Measurements from ENCODE around the gene WDR7. TPM values are rescaled to one million over a fixed set of nuclear protein-coding genes. Genes with fewer than 3 reads are reported as not detected.

WDR7 gene
- total RNA-seq, 2 experiments from 2014 or later, result 28.8 to 30.5 TPM

GRCh38 chr18:57084331-57085271 is 433.4 kb downstream of the WDR7 start:
- DNase-seq (peak in 2 of 14 experiments; percentile 10 to 12), ATAC-seq (ENCODE audit: poor library complexity) (no peak)
- H3K27me3 Mint-ChIP-seq, result peaks cover 48% of the 10 kb centered on the region
- peak overlapping the region; percentile 28 for H3K4me3 ChIP-seq (ENCODE audit: low read length)
- H3K36me3 ChIP-seq (ENCODE audit: insufficient read depth, low read length), result no peaks in the 10 kb centered on the region
- intact Hi-C loops (cut with DNase I, micrococcal nuclease), result no loop called here
- H3K27me3 ChIP-seq (ENCODE audit: control insufficient read depth in 1 of 2, insufficient read depth in 2 of 2, low read length in 2 of 2), result peaks cover 0 to under 1% of the 10 kb centered on the region in 2 experiments
- H3K4me1 Mint-ChIP-seq (ENCODE audit: low read depth), result peaks cover 7% of the 10 kb centered on the region
- no peaks in the 10 kb centered on the region for H3K9me3 ChIP-seq (ENCODE audit: control insufficient read depth in 1 of 2, insufficient read depth in 1 of 2, low read length in 2 of 2)
- no peaks in the 10 kb centered on the region for H3K9me3 Mint-ChIP-seq
- H3K4me3 Mint-ChIP-seq, result no peak overlapping the region
- POLR2A ChIA-PET, result no interaction called here
- no peak for TF ChIP-seq CTCF (IDR thresholded peaks at IDR 0.05)
- H3K27ac Mint-ChIP-seq, result no peak overlapping the region
- H3K4me1 ChIP-seq (ENCODE audit: insufficient read depth, low read length), result peaks cover 9% of the 10 kb centered on the region
- H3K36me3 Mint-ChIP-seq (ENCODE audit: low read depth), result no peaks in the 10 kb centered on the region
- CTCF ChIA-PET, result no interaction called here
- no peak overlapping the region for H3K27ac ChIP-seq (ENCODE audit: low read depth in 1 of 2, low read length in 2 of 2)

GRCh38 chr18:57085371-57085770 is 434.2 kb downstream of the WDR7 start:
- H3K27me3 Mint-ChIP-seq, result peaks cover 55% of the 10 kb centered on the region
- no peaks in the 10 kb centered on the region for H3K9me3 Mint-ChIP-seq
- no peaks in the 10 kb centered on the region for H3K36me3 ChIP-seq (ENCODE audit: insufficient read depth, low read length)
- H3K4me3 Mint-ChIP-seq, result no peak overlapping the region
- H3K4me3 ChIP-seq (ENCODE audit: low read length), result no peak overlapping the region
- CTCF ChIA-PET, result no interaction called here
- no peak for TF ChIP-seq CTCF (IDR thresholded peaks at IDR 0.05)
- H3K4me1 ChIP-seq (ENCODE audit: insufficient read depth, low read length), result peaks cover 9% of the 10 kb centered on the region
- intact Hi-C loops (cut with DNase I, micrococcal nuclease), result no loop called here
- ATAC-seq (ENCODE audit: poor library complexity) (no peak), DNase-seq (no peak)
- POLR2A ChIA-PET, result no interaction called here
- H3K27ac Mint-ChIP-seq, result no peak overlapping the region
- H3K27ac ChIP-seq (ENCODE audit: low read depth in 1 of 2, low read length in 2 of 2), result no peak overlapping the region
- H3K27me3 ChIP-seq (ENCODE audit: control insufficient read depth in 1 of 2, insufficient read depth in 2 of 2, low read length in 2 of 2), result peaks cover 0 to 4% of the 10 kb centered on the region in 2 experiments
- H3K4me1 Mint-ChIP-seq (ENCODE audit: low read depth), result peaks cover 7% of the 10 kb centered on the region
- H3K36me3 Mint-ChIP-seq (ENCODE audit: low read depth), result no peaks in the 10 kb centered on the region
- no peaks in the 10 kb centered on the region for H3K9me3 ChIP-seq (ENCODE audit: control insufficient read depth in 1 of 2, insufficient read depth in 1 of 2, low read length in 2 of 2)

GRCh38 chr18:57086163-57086562 is 435.0 kb downstream of the WDR7 start:
- DNase-seq (no peak), ATAC-seq (ENCODE audit: poor library complexity) (no peak)
- no peaks in the 10 kb centered on the region for H3K9me3 ChIP-seq (ENCODE audit: control insufficient read depth in 1 of 2, insufficient read depth in 1 of 2, low read length in 2 of 2)
- H3K27ac Mint-ChIP-seq, result no peak overlapping the region
- no peaks in the 10 kb centered on the region for H3K36me3 ChIP-seq (ENCODE audit: insufficient read depth, low read length)
- H3K36me3 Mint-ChIP-seq (ENCODE audit: low read depth), result no peaks in the 10 kb centered on the region
- H3K4me3 Mint-ChIP-seq, result no peak overlapping the region
- ChIA-PET CTCF (no interaction called here), POLR2A (no interaction called here)
- TF ChIP-seq CTCF (IDR thresholded peaks at IDR 0.05), result no peak
- peaks cover 58% of the 10 kb centered on the region for H3K27me3 Mint-ChIP-seq
- no peak overlapping the region for H3K27ac ChIP-seq (ENCODE audit: low read depth in 1 of 2, low read length in 2 of 2)
- H3K4me1 ChIP-seq (ENCODE audit: insufficient read depth, low read length), result peaks cover 9% of the 10 kb centered on the region
- peaks cover 7% of the 10 kb centered on the region for H3K4me1 Mint-ChIP-seq (ENCODE audit: low read depth)
- intact Hi-C loops (cut with DNase I, micrococcal nuclease), result no loop called here
- H3K9me3 Mint-ChIP-seq, result no peaks in the 10 kb centered on the region
- H3K27me3 ChIP-seq (ENCODE audit: control insufficient read depth in 1 of 2, insufficient read depth in 2 of 2, low read length in 2 of 2), result peaks cover 0 to 4% of the 10 kb centered on the region in 2 experiments
- no peak overlapping the region for H3K4me3 ChIP-seq (ENCODE audit: low read length)

Other genes with a start within 250 kb of the WDR7 start
- gene TXNL1, start 12.8 kb upstream of the WDR7 start, total RNA-seq, result 10 to 100 TPM; 41.5 to 41.6 TPM